K562 (cell line): Measurements from ENCODE around the gene PRRC2A. TPM values are rescaled to one million over a fixed set of nuclear protein-coding genes. Genes with fewer than 3 reads are reported as not detected.

Experiments
- ATF4 ChIP-seq: fragments of 450-650 bp; formaldehyde crosslinking; IDR thresholded peaks from 2 replicates; pipeline ENCODE4 v1.4.0; 2022; ENCODE audit warnings: mild to moderate bottlenecking, moderate library complexity
- EP400 ChIP-seq: fragments of 450-650 bp; IDR thresholded peaks from 2 replicates; pipeline ENCODE4 v1.6.1; 2017; ENCODE audit warnings: antibody characterized with exemption, mild to moderate bottlenecking, moderate library complexity
- HCFC1 ChIP-seq: IDR thresholded peaks from 2 replicates; pipeline ENCODE4 v1.6.1; 2012; ENCODE audit warnings: low read depth, low read length, improper control_type of control experiment
- HNRNPLL ChIP-seq: fragments of 200-400 bp; formaldehyde crosslinking; IDR thresholded peaks from 2 replicates; pipeline ENCODE4 v1.6.1; 2017; ENCODE audit warnings: low read length, low read depth, mild to moderate bottlenecking; ENCODE audit not compliant: poor library complexity, severe bottlenecking
- NBN ChIP-seq: fragments of 450-650 bp; IDR thresholded peaks from 2 replicates; pipeline ENCODE4 v1.6.1; 2016; ENCODE audit warnings: low read depth, mild to moderate bottlenecking
- NONO ChIP-seq, 2 experiments: fragments of 200-400 bp in 1 of 2; fragments of 450-650 bp in 1 of 2; formaldehyde crosslinking in 1 of 2; IDR thresholded peaks; 2 replicates each; pipeline ENCODE4 v1.6.1; 2017; ENCODE audit warnings: low read depth in 2 of 2, mild to moderate bottlenecking in 2 of 2, moderate library complexity in 2 of 2, low read length in 1 of 2
- PHF8 ChIP-seq: fragments of 200-600 bp; sonication (generic); IDR thresholded peaks from 2 replicates; pipeline ENCODE4 v1.6.1; 2012; ENCODE audit warnings: mixed run types, mild to moderate bottlenecking, inconsistent platforms, low read length, moderate library complexity, borderline replicate concordance
- REST ChIP-seq, 2 experiments: fragments of 450-650 bp; formaldehyde crosslinking in 1 of 2; IDR thresholded peaks; 2 replicates each; pipeline versions ENCODE4 v1.4.0 to v1.6.1; 2014 to 2020; ENCODE audit warnings: mild to moderate bottlenecking in 2 of 2, borderline replicate concordance in 1 of 2, low read depth in 1 of 2
- RNF2 ChIP-seq: sonication (generic); IDR thresholded peaks from 2 replicates; pipeline ENCODE4 v1.6.1; 2016
- SAFB2 ChIP-seq: fragments of 200-400 bp; formaldehyde crosslinking; IDR thresholded peaks from 2 replicates; pipeline ENCODE4 v1.6.1; 2018; ENCODE audit warnings: borderline replicate concordance, low read length, low read depth, moderate library complexity; ENCODE audit not compliant: severe bottlenecking
- SRSF1 ChIP-seq: fragments of 200-400 bp; formaldehyde crosslinking; IDR thresholded peaks from 2 replicates; pipeline ENCODE4 v1.6.1; 2017; ENCODE audit warnings: mild to moderate bottlenecking, low read depth, low read length, moderate library complexity
- ZNF165 ChIP-seq: fragments of 250-450 bp; sonication (Bioruptor Pico); IDR thresholded peaks from 2 replicates; pipeline ENCODE4 v1.4.0; 2020; ENCODE audit warnings: borderline replicate concordance
- ZNF644 ChIP-seq: fragments of 200-800 bp; sonication (Bioruptor generic); IDR thresholded peaks from 2 replicates; pipeline ENCODE4 v1.6.1; 2016; ENCODE audit warnings: low read depth, missing genetic modification characterization, missing compliant biosample characterization
- polyA plus RNA-seq, 8 experiments: library from polyadenylated mRNA; depleted of rRNA in 4 of 8; stranded (reverse) in 5 of 8; unstranded in 3 of 8; fragments of >200 nt; fragmentation: Nextera tagmentation in 2 of 8; fragmentation: Illumina TruSeq in 1 of 8; extraction: Ambion mirVana in 2 of 8; extraction: Trizol in 1 of 8; gene quantifications; 2 replicates each; pipeline versions ENCODE4 v1.2.1 to v1.2.3, GENCODE V29; 2011 to 2014; ENCODE audit warnings: inconsistent platforms in 1 of 8, missing spikeins in 1 of 8
- total RNA-seq, 7 experiments: library from RNA; depleted of rRNA in 6 of 7; stranded (reverse); fragments of >200 nt in 6 of 7; fragmentation: Illumina TruSeq in 2 of 7; extraction: Trizol in 2 of 7; gene quantifications; 2 replicates each; pipeline versions ENCODE4 v1.2.1 to v1.2.3, GENCODE V29; 2011 to 2021; ENCODE audit warnings: low replicate concordance in 1 of 7
- TF ChIP-seq, protein P1 (sequence below): IDR thresholded peaks from 2 replicates; pipeline ENCODE4 v1.6.1; 2016; ENCODE audit warnings: missing genetic modification characterization, missing compliant biosample characterization

PRRC2A gene
- total and polyA plus RNA-seq, 9 of the 15 experiments (the other 6 are each of a cell fraction or from before 2014, with no cell fraction given), result 1.0 to 332 (median 63.0) TPM

DNA sequence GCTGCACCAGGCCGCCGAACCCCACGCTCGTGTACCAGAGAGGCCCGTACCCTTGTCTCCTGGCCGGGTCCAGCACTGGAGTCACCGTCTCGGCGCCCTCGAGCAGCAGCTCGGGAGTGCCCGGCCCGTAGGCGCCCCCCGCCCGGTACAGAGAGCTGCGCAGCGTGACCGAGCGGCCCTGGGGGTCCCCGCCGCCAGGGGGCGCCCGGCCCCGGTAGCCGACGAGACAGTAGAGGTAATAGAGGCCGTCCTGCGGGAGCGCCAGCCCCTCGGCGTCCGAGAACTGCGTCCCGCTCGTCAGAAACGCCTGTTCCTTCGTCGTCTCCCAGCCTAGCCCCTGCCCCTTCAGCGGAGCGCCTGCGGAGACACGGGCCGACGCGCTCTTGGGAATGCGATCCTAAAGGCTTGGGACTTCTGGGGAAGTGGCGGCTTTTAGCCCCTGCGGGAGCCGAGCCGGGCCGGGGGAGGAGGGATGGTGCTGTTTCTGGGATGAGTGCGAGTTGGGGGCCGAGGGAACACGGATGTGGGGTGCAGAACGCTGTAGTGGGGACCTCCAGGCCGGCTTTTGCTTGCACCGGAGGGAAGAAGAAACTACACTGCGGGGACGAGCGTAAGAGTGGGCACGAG is 39.6 kb upstream of the PRRC2A start (continued):
- TF ChIP-seq, protein P1, sequence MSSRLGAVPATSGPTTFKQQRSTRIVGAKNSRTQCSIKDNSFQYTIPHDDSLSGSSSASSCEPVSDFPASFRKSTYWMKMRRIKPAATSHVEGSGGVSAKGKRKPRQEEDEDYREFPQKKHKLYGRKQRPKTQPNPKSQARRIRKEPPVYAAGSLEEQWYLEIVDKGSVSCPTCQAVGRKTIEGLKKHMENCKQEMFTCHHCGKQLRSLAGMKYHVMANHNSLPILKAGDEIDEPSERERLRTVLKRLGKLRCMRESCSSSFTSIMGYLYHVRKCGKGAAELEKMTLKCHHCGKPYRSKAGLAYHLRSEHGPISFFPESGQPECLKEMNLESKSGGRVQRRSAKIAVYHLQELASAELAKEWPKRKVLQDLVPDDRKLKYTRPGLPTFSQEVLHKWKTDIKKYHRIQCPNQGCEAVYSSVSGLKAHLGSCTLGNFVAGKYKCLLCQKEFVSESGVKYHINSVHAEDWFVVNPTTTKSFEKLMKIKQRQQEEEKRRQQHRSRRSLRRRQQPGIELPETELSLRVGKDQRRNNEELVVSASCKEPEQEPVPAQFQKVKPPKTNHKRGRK (tag), result no peak
- peak; percentile 42; the same call in 1 of the 2 replicates for TF ChIP-seq RNF2
- peak; percentile 44; the same call in 1 of the 2 replicates for TF ChIP-seq EP400
- peak; percentile 86; the same call in 1 of the 2 replicates for TF ChIP-seq PHF8
- TF ChIP-seq REST (IDR thresholded peaks at IDR 0.05; ENCODE audit: borderline replicate concordance), result peak; percentile 84
- no peak for TF ChIP-seq REST (CRISPR knock-in tag; IDR thresholded peaks at IDR 0.05; ENCODE audit: low read depth)
- TF ChIP-seq SAFB2, result no peak
- no peak for TF ChIP-seq ZNF644 (tag)
- TF ChIP-seq HNRNPLL, result peak; percentile 93
- peak in 1 of 2 experiments; percentile 62; a peak in 1 of 4 replicates for TF ChIP-seq NONO (IDR thresholded peaks at IDR 0.05; ENCODE audit: low read depth in 2 of 2, low read length in 1 of 2)
- TF ChIP-seq ATF4 (CRISPR knock-in tag), result peak; percentile 27; the same call in 1 of the 2 replicates
- TF ChIP-seq ZNF165 (CRISPR knock-in tag), result no peak
- 0 out of 2 replicates have a peak, but pooled peaks have one; percentile 55 for TF ChIP-seq SRSF1
- 0 out of 2 replicates have a peak, but pooled peaks have one; percentile 53 for TF ChIP-seq HCFC1
- peak; percentile 73 for TF ChIP-seq NBN
